ENCODE results near the gene DDX42.
"Not testable (repeated sequence)": the region's sequence is repeated elsewhere in the genome, so short reads cannot be mapped to it uniquely, and the experiment has no call there.

DDX42 gene

GRCh38 chr17:63854709-63855108, 80.7 kb downstream of the DDX42 start:
- peaks cover 9% of the 10 kb centered on the region for H3K27me3 ChIP-seq (ENCODE audit: control insufficient read depth, low read length)
- H3K79me2 ChIP-seq (ENCODE audit: control insufficient read depth, low read length) = no peaks in the 10 kb centered on the region
- H3K27ac ChIP-seq (ENCODE audit: low read depth, low read length) = no peak overlapping the region
- H3K9me3 ChIP-seq (ENCODE audit: control insufficient read depth, insufficient read depth, low read length) = no peaks in the 10 kb centered on the region
- H4K20me1 ChIP-seq (ENCODE audit: control insufficient read depth, insufficient read depth, low read depth, low read length) = no peaks in the 10 kb centered on the region
- H3K36me3 ChIP-seq (ENCODE audit: control insufficient read depth, low read length) = no peaks in the 10 kb centered on the region
- no peak overlapping the region for H3K4me3 ChIP-seq (ENCODE audit: low read length)
- H3K4me1 ChIP-seq (ENCODE audit: control insufficient read depth, low read length) = no peaks in the 10 kb centered on the region
- no peaks in the 10 kb centered on the region for H3K9me2 ChIP-seq (replicated peaks; ENCODE audit: control insufficient read depth, low read length)
- TF ChIP-seq, protein P1, sequence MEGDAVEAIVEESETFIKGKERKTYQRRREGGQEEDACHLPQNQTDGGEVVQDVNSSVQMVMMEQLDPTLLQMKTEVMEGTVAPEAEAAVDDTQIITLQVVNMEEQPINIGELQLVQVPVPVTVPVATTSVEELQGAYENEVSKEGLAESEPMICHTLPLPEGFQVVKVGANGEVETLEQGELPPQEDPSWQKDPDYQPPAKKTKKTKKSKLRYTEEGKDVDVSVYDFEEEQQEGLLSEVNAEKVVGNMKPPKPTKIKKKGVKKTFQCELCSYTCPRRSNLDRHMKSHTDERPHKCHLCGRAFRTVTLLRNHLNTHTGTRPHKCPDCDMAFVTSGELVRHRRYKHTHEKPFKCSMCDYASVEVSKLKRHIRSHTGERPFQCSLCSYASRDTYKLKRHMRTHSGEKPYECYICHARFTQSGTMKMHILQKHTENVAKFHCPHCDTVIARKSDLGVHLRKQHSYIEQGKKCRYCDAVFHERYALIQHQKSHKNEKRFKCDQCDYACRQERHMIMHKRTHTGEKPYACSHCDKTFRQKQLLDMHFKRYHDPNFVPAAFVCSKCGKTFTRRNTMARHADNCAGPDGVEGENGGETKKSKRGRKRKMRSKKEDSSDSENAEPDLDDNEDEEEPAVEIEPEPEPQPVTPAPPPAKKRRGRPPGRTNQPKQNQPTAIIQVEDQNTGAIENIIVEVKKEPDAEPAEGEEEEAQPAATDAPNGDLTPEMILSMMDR (IDR thresholded peaks at IDR 0.05; ENCODE audit: low read depth, low read length, poor library complexity, severe bottlenecking) = no peak
- no peak for TF ChIP-seq EZH2phosphoT487 (IDR thresholded peaks at IDR 0.05; ENCODE audit: borderline replicate concordance, low read length)
- H3K4me2 ChIP-seq (ENCODE audit: low read length) = no peak overlapping the region
- no peaks in the 10 kb centered on the region for H3F3A ChIP-seq (ENCODE audit: control insufficient read depth, insufficient read depth)

- Histone ChIP-seq H4K20me1 (ENCODE audit: control insufficient read depth, insufficient read depth, low read depth, low read length) (no peaks in the 10 kb centered on the region), H3K9me3 (ENCODE audit: control insufficient read depth, insufficient read depth, low read length) (no peaks in the 10 kb centered on the region), H3K4me2 (ENCODE audit: low read length) (no peak overlapping the region), H3K27me3 (ENCODE audit: control insufficient read depth, low read length) (peaks cover 14% of the 10 kb centered on the region), H3F3A (ENCODE audit: control insufficient read depth, insufficient read depth) (no peaks in the 10 kb centered on the region), H3K79me2 (ENCODE audit: control insufficient read depth, low read length) (no peaks in the 10 kb centered on the region), H3K9me2 (replicated peaks; ENCODE audit: control insufficient read depth, low read length) (no peaks in the 10 kb centered on the region), H3K27ac (ENCODE audit: low read depth, low read length) (no peak overlapping the region), H3K4me1 (ENCODE audit: control insufficient read depth, low read length) (no peaks in the 10 kb centered on the region), H3K36me3 (ENCODE audit: control insufficient read depth, low read length) (no peaks in the 10 kb centered on the region), H3K4me3 (ENCODE audit: low read length) (no peak overlapping the region)
- TF ChIP-seq EZH2phosphoT487 (IDR thresholded peaks at IDR 0.05; ENCODE audit: borderline replicate concordance, low read length) = no peak
Observed at GRCh38 chr17:63855185-63855584, 81.2 kb downstream of the DDX42 start.

- H3K4me2 ChIP-seq (ENCODE audit: low read length); H3K36me3 ChIP-seq (ENCODE audit: control insufficient read depth, low read length); H3K27ac ChIP-seq (ENCODE audit: low read depth, low read length); H3K4me1 ChIP-seq (ENCODE audit: control insufficient read depth, low read length); H3K79me2 ChIP-seq (ENCODE audit: control insufficient read depth, low read length); H3F3A ChIP-seq (ENCODE audit: control insufficient read depth, insufficient read depth); H3K4me3 ChIP-seq (ENCODE audit: low read length); H4K20me1 ChIP-seq (ENCODE audit: control insufficient read depth, insufficient read depth, low read depth, low read length); H3K9me3 ChIP-seq (ENCODE audit: control insufficient read depth, insufficient read depth, low read length); H3K9me2 ChIP-seq (replicated peaks; ENCODE audit: control insufficient read depth, low read length): not testable (repeated sequence)
- peaks cover 24% of the 10 kb centered on the region for H3K27me3 ChIP-seq (ENCODE audit: control insufficient read depth, low read length)
Observed at GRCh38 chr17:63856425-63856824, 82.5 kb downstream of the DDX42 start.

- H3K4me1 ChIP-seq (ENCODE audit: control insufficient read depth, low read length) = no peaks in the 10 kb centered on the region
- H3K9me2 ChIP-seq (replicated peaks; ENCODE audit: control insufficient read depth, low read length) = no peaks in the 10 kb centered on the region
- no peaks in the 10 kb centered on the region for H3K79me2 ChIP-seq (ENCODE audit: control insufficient read depth, low read length)
- H3K27me3 ChIP-seq (ENCODE audit: control insufficient read depth, low read length) = peaks cover 24% of the 10 kb centered on the region
- no peak overlapping the region for H3K4me2 ChIP-seq (ENCODE audit: low read length)
- no peaks in the 10 kb centered on the region for H3F3A ChIP-seq (ENCODE audit: control insufficient read depth, insufficient read depth)
- TF ChIP-seq, protein P1 (IDR thresholded peaks at IDR 0.05; ENCODE audit: low read depth, low read length, poor library complexity, severe bottlenecking) = no peak
- no peak for TF ChIP-seq EZH2phosphoT487 (IDR thresholded peaks at IDR 0.05; ENCODE audit: borderline replicate concordance, low read length)
- no peaks in the 10 kb centered on the region for H4K20me1 ChIP-seq (ENCODE audit: control insufficient read depth, insufficient read depth, low read depth, low read length)
- no peak overlapping the region for H3K4me3 ChIP-seq (ENCODE audit: low read length)
- H3K36me3 ChIP-seq (ENCODE audit: control insufficient read depth, low read length) = no peaks in the 10 kb centered on the region
- H3K9me3 ChIP-seq (ENCODE audit: control insufficient read depth, insufficient read depth, low read length) = no peaks in the 10 kb centered on the region
- no peak overlapping the region for H3K27ac ChIP-seq (ENCODE audit: low read depth, low read length)
Observed at GRCh38 chr17:63859257-63859656, 85.3 kb downstream of the DDX42 start.

GRCh38 chr17:63866625-63867024, 92.7 kb downstream of the DDX42 start:
- H3K4me2 ChIP-seq (ENCODE audit: low read length) = peak overlapping the region; percentile 47
- not testable (repeated sequence) for H3K9me2 ChIP-seq (replicated peaks; ENCODE audit: control insufficient read depth, low read length); H3K27me3 ChIP-seq (ENCODE audit: control insufficient read depth, low read length)

More at GRCh38 chr17:63866625-63867024, 92.7 kb downstream of the DDX42 start:
- peaks cover 16% of the 10 kb centered on the region for H3K4me1 ChIP-seq (ENCODE audit: control insufficient read depth, low read length)
- not testable (repeated sequence) for H3K4me3 ChIP-seq (ENCODE audit: low read length); H3F3A ChIP-seq (ENCODE audit: control insufficient read depth, insufficient read depth); H3K79me2 ChIP-seq (ENCODE audit: control insufficient read depth, low read length); H3K27ac ChIP-seq (ENCODE audit: low read depth, low read length); H3K9me3 ChIP-seq (ENCODE audit: control insufficient read depth, insufficient read depth, low read length); H3K36me3 ChIP-seq (ENCODE audit: control insufficient read depth, low read length); H4K20me1 ChIP-seq (ENCODE audit: control insufficient read depth, insufficient read depth, low read depth, low read length)

Data from DOHH2 (cell line).